Endothelial cell of umbilical vein (primary cell): Measurements from ENCODE around the gene CGAS. TPM values are rescaled to one million over a fixed set of nuclear protein-coding genes. Genes with fewer than 3 reads are reported as not detected.

ENCODE experiments used
- BruUV-seq: library from RNA; stranded (reverse); fragments of 400-500 nt; replicated peaks from 2 replicates; lab custom pipeline; 2021; lab: Mats Ljungman, UMichigan
- CTCF ChIA-PET: fragments of 300-600, 350-600 bp; sonication (Branson Sonifier 250); formaldehyde crosslinking; loops from one replicate; lab custom pipeline; 2021; ENCODE audit warnings: antibody characterized with exemption, inconsistent platforms; lab: Charles Lee
- POLR2A ChIA-PET: fragments of 300-600, 350-600 bp; sonication (Branson Sonifier 250); formaldehyde crosslinking; loops from one replicate; lab custom pipeline; 2021; ENCODE audit warnings: antibody characterized with exemption, inconsistent platforms; lab: Charles Lee
- DNase-seq: peaks from one replicate; pipeline ENCODE4 v3.0.0-alpha.2; 2011; ENCODE audit warnings: low read depth, low spot score
- FAIRE-seq: peaks from 2 replicates; lab custom pipeline; 2011; peaks lifted over from hg19 to GRCh38; lab: Jason Lieb, UNC
- H2AFZ ChIP-seq: 2 replicates; pipeline ENCODE4 v1.6.0; 2012; ENCODE audit warnings: low read depth, low read length, control low read depth, inconsistent platforms
- H3K27ac ChIP-seq: 2 replicates; pipeline ENCODE4 v1.5.1; 2011; ENCODE audit warnings: low read depth, mild to moderate bottlenecking, control low read depth, low read length, moderate library complexity; ENCODE audit not compliant: insufficient read depth
- H3K27me3 ChIP-seq, 2 experiments: 2 replicates each; pipeline versions ENCODE4 v1.6.0 to v1.6.1; 2011; ENCODE audit warnings: low read length in 2 of 2, mixed read lengths in 1 of 2; ENCODE audit not compliant: control insufficient read depth in 2 of 2, insufficient read depth in 2 of 2
- H3K36me3 ChIP-seq, 2 experiments: 2 replicates in 1 of 2; 3 replicates in 1 of 2; pipeline ENCODE4 v1.5.1; 2011; ENCODE audit warnings: low read length in 2 of 2, mild to moderate bottlenecking in 1 of 2, moderate library complexity in 1 of 2; ENCODE audit not compliant: control insufficient read depth in 2 of 2, insufficient read depth in 2 of 2; ENCODE audit errors: extremely low read depth in 1 of 2
- H3K4me1 ChIP-seq: 3 replicates; pipeline ENCODE4 v1.5.1; 2011; ENCODE audit warnings: mild to moderate bottlenecking, low read length; ENCODE audit not compliant: control insufficient read depth, insufficient read depth; ENCODE audit errors: extremely low read depth
- H3K4me2 ChIP-seq: 2 replicates; pipeline ENCODE4 v1.6.1; 2011; ENCODE audit warnings: low read length, control low read depth, mixed read lengths; ENCODE audit not compliant: insufficient read depth
- H3K4me3 ChIP-seq, 3 experiments: fragments of 200-600 bp in 1 of 3; sonication (generic), shearing (Covaris generic) in 1 of 3; replicated peaks in 1 of 3; 2 replicates each; pipeline ENCODE4 v1.5.1; 2011 to 2016; ENCODE audit warnings: control low read depth in 3 of 3, low read length in 3 of 3, mild to moderate bottlenecking in 2 of 3, inconsistent platforms in 1 of 3, low read depth in 1 of 3, moderate library complexity in 1 of 3; ENCODE audit not compliant: insufficient read depth in 1 of 3
- H3K79me2 ChIP-seq: 2 replicates; pipeline ENCODE4 v1.6.0; 2012; ENCODE audit warnings: low read length, inconsistent platforms; ENCODE audit not compliant: control insufficient read depth, insufficient read depth
- H3K9ac ChIP-seq: replicated peaks from 2 replicates; pipeline ENCODE3; 2011; ENCODE audit warnings: low read length, control low read depth; ENCODE audit not compliant: insufficient read depth; ENCODE audit errors: extremely low read depth
- H3K9me1 ChIP-seq: replicated peaks from 3 replicates; pipeline ENCODE4 v1.6.0; 2011; ENCODE audit warnings: mild to moderate bottlenecking, low read length; ENCODE audit not compliant: control insufficient read depth, insufficient read depth; ENCODE audit errors: extremely low read depth
- H3K9me3 ChIP-seq: replicated peaks from 2 replicates; pipeline ENCODE4 v1.5.1; 2012; ENCODE audit warnings: low read length, inconsistent platforms; ENCODE audit not compliant: control insufficient read depth, insufficient read depth
- H4K20me1 ChIP-seq: replicated peaks from 2 replicates; pipeline ENCODE3; 2011; ENCODE audit warnings: mild to moderate bottlenecking, low read length; ENCODE audit not compliant: control insufficient read depth, insufficient read depth; ENCODE audit errors: extremely low read depth
- EZH2 ChIP-seq: IDR thresholded peaks from 2 replicates; pipeline ENCODE4 v1.6.1; 2012; ENCODE audit warnings: borderline replicate concordance, low read depth, mild to moderate bottlenecking, moderate library complexity, low read length, inconsistent platforms; ENCODE audit not compliant: severe bottlenecking
- FOS ChIP-seq: IDR thresholded peaks from 2 replicates; pipeline ENCODE4 v1.6.1; 2011; ENCODE audit warnings: mild to moderate bottlenecking, low read length, moderate library complexity, borderline replicate concordance; ENCODE audit not compliant: insufficient read depth
- GATA2 ChIP-seq: IDR thresholded peaks from 2 replicates; pipeline ENCODE4 v1.7.0; 2011; ENCODE audit warnings: low read depth, mild to moderate bottlenecking, moderate library complexity, mixed read lengths, low read length; ENCODE audit not compliant: insufficient read length, insufficient read depth
- JUN ChIP-seq: IDR thresholded peaks from 2 replicates; pipeline ENCODE4 v1.6.1; 2011; ENCODE audit warnings: borderline replicate concordance, low read depth; ENCODE audit not compliant: insufficient read length, insufficient read depth
- MYC ChIP-seq: IDR thresholded peaks from one replicate; pipeline ENCODE4 v1.6.1; 2011; ENCODE audit warnings: mild to moderate bottlenecking, low read depth, low read length
- POLR2A ChIP-seq: IDR thresholded peaks from 2 replicates; pipeline ENCODE4 v1.6.1; 2012; ENCODE audit warnings: low read depth, mild to moderate bottlenecking, control low read depth, low read length
- POLR2AphosphoS5 ChIP-seq: IDR thresholded peaks from 2 replicates; pipeline ENCODE4 v1.6.1; 2012; ENCODE audit warnings: low read depth, mild to moderate bottlenecking, control low read depth, low read length, moderate library complexity; ENCODE audit not compliant: insufficient read depth
- dilution Hi-C: fragments of 300-500 bp; cut with MboI; formaldehyde crosslinking; loops from one replicate; pipeline ENCODE4 v1.15.0; 2019; ENCODE audit warnings: low sequenced_read_pairs; ENCODE audit not compliant: extremely low pct_ligation_motif_present
- intact Hi-C: fragments of 100-400 bp; cut with micrococcal nuclease; formaldehyde crosslinking; loops from one replicate; pipeline ENCODE4 v1.10.0; 2022
- polyA plus RNA-seq, 4 experiments: library from polyadenylated mRNA; depleted of rRNA in 3 of 4; stranded (reverse) in 3 of 4; unstranded in 1 of 4; fragments of >200 nt; gene quantifications; 2 replicates each; pipeline versions ENCODE4 v1.2.1 to v1.2.3, GENCODE V29; 2011 to 2012; ENCODE audit warnings: missing spikeins in 1 of 4
- total RNA-seq: library from RNA; stranded (reverse); gene quantifications from 2 replicates; pipeline ENCODE4 v1.2.3, GENCODE V29; 2021
- TF ChIP-seq, protein P1 (sequence below), 2 donors: IDR thresholded peaks; 1 replicate in 1 of 2; 2 replicates in 1 of 2; pipeline ENCODE4 v1.5.1; 2011; ENCODE audit warnings: low read length in 2 of 2, mild to moderate bottlenecking in 2 of 2, moderate library complexity in 2 of 2, control low read depth in 1 of 2, inconsistent platforms in 1 of 2, low read depth in 1 of 2; ENCODE audit not compliant: insufficient read depth in 1 of 2; ENCODE audit errors: extremely low read depth in 1 of 2
- TF ChIP-seq, protein P2 (sequence below): IDR thresholded peaks from 2 replicates; pipeline ENCODE4 v1.6.1; 2011; ENCODE audit not compliant: insufficient read depth, insufficient read length

CGAS gene
- total and polyA plus RNA-seq, 2 donors (not counting 3 experiments of a cell fraction or from before 2014, with no cell fraction given): 1.9 to 7.4 TPM

DNA sequence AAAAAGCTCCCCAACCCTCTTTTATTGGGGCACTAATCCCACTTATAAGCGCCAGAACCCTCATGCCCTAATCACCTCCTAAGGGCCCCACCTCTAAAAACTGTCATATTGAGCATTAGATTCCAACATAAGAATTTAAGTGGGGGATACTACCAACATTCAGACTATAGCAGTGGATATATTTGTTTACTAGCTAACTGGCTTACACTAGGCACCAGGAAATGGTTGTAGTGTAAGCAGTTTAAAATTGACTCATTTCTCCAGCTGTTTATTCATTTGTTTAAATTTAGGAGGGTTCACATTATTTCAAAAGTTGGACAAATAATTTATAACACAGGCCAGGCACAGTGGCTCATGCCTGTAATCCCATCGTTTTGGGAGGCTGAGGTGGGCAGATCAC, 32.3 kb upstream of the CGAS start:
- peaks cover 17 to 23% of the 10 kb centered on the region in 2 experiments for H3K36me3 ChIP-seq
- DNase-seq: no peak
- H3K9me3 ChIP-seq: no peaks in the 10 kb centered on the region

More for the DNA sequence above, 32.3 kb upstream of the CGAS start:
- ChIA-PET CTCF (interaction anchor here (1.4 kb wide), 1 partner anchor 14 kb away, joined by 3 read pairs; no protein-coding TSS in a partner anchor), POLR2A (no interaction called here)
- Histone ChIP-seq H3K4me1 (no peaks in the 10 kb centered on the region), H3K4me2 (no peak overlapping the region), H3K79me2 (no peaks in the 10 kb centered on the region), H3K9me1 (no peaks in the 10 kb centered on the region), H3K27ac (no peak overlapping the region), H2AFZ (no peak overlapping the region), H3K9ac (no peak overlapping the region), H3K4me3 (no peak overlapping the region), H3K27me3 (no peaks in the 10 kb centered on the region), H4K20me1 (no peaks in the 10 kb centered on the region)
- no peak for TF ChIP-seq POLR2A
- no peak for TF ChIP-seq POLR2AphosphoS5
- TF ChIP-seq JUN: no peak
- TF ChIP-seq, protein P1, sequence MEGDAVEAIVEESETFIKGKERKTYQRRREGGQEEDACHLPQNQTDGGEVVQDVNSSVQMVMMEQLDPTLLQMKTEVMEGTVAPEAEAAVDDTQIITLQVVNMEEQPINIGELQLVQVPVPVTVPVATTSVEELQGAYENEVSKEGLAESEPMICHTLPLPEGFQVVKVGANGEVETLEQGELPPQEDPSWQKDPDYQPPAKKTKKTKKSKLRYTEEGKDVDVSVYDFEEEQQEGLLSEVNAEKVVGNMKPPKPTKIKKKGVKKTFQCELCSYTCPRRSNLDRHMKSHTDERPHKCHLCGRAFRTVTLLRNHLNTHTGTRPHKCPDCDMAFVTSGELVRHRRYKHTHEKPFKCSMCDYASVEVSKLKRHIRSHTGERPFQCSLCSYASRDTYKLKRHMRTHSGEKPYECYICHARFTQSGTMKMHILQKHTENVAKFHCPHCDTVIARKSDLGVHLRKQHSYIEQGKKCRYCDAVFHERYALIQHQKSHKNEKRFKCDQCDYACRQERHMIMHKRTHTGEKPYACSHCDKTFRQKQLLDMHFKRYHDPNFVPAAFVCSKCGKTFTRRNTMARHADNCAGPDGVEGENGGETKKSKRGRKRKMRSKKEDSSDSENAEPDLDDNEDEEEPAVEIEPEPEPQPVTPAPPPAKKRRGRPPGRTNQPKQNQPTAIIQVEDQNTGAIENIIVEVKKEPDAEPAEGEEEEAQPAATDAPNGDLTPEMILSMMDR (IDR thresholded peaks at IDR 0.05; ENCODE audit: extremely low read depth in 1 of 2, insufficient read depth in 1 of 2, low read depth in 1 of 2, low read length in 2 of 2): no peak
- no peak for TF ChIP-seq MYC
- no peak for TF ChIP-seq FOS
- no peak for TF ChIP-seq EZH2
- TF ChIP-seq GATA2: no peak
- TF ChIP-seq, protein P2, sequence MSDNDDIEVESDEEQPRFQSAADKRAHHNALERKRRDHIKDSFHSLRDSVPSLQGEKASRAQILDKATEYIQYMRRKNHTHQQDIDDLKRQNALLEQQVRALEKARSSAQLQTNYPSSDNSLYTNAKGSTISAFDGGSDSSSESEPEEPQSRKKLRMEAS: no peak
- dilution Hi-C loops (no loop called here), intact Hi-C loops (no loop called here)
- no TSS peak for BruUV-seq
- FAIRE-seq: no peak
